ENCODE data around the gene CSNK1G3.

The CSNK1G3 gene

DNA sequence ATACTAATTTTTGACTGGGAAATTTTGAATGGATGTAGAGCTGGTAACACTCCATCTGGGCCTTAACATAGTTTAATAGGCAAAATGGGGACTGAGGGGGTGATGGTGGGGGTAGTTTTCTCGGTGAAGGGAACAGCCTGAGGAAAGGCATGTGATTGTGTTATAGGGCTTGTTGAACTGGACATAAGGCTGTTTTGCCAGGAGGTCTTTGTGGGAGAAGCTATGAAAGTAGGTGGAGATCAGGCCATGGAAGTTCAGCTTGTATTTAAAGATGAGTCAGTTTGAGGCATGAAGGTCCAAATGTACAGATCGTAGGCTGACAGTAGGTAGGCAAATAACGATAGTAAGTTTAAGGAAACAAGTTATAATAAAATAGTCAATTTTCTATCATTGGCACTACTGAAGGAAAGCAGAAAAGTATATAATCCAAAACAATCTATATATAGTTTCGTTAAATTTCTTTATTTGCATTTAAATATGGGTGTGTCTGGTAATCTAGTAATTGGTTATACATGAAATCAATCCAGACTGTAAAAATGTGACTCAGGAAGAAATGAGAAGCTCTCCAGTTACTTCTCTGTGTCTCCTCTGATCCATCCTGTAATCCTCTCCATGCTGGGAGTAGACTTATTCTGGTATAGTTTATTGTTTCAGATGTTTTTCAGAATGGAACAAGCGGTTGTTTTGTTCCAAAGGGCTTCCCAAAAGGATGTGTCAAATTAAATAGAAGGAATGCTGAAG, 2.8 kb downstream of the CSNK1G3 start:
- DNase-seq (ENCODE audit: low read depth) = no peak

DNA sequence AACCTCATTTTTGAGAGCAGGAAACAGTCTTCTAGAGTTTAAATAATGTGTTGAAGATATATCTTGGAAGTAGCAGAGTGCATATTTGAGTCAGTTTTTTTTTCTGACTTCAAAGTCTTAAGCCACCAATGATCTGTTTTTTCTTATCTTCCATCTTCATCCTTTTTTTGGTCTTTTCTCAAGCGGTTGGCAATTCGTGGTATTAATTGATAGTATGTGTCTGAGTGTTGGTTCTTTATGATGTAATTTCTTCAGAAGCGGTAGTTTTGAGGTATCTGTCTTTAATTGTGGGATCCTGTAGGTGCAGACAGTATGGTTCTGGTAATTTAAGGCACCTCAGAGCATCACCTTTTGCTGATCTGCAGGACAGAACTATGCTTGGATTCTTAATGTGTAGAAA, 3.9 kb downstream of the CSNK1G3 start:
- DNase-seq (ENCODE audit: low read depth) = no peak

DNA sequence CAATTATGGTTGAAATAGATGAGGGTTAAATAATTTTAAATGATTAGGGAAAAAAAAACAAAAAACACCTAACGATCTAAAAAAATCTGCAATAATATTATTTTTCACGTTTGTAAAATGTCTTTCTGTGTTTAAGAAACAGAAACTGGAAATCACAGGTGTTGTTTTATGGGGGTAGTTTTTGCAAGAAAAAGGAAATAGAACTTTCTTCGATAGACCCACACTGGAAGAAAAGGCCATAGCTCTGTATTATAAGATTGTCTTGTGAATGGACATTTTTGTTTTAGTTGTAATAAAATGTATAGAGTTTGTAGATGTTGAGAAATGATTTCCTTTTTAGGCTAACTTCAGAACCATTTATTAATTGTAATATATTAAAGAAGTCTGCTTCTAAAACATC, 5.5 kb downstream of the CSNK1G3 start:
- no peak for DNase-seq (ENCODE audit: low read depth)

- DNase-seq (ENCODE audit: low read depth) = no peak
These were observed 6.1 kb downstream of the CSNK1G3 start for GRCh38 chr5:123518111-123518510.

DNA sequence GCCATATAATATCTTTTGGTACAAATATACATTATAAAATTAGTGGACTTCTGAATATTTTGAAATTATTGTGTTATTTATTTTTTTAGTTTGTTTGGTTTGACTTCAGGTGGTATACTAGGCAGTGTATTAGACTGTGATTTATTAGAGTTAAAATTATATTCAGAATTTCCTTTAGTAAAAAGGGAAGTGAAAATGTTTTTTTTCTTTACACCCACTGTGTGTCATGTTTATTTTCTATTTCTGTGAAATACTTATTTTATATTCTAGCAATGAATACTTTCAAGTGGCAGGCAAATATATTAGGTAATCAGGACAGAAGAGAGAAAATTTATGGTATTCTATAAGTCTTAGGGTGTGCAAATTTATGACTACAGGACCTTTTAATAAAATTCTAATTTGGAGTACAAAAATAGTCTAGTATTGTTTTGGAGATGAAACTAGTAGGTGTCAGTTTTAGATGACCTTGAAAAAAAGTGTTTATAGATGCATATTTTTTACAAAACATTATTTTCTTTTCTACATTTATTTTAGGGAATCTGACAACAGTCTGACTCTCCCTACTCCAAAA, 8.8 kb downstream of the CSNK1G3 start:
- no peak for DNase-seq (ENCODE audit: low read depth)

- no peak for DNase-seq (ENCODE audit: low read depth)
These were observed 12.2 kb downstream of the CSNK1G3 start for GRCh38 chr5:123524146-123524545.

DNA sequence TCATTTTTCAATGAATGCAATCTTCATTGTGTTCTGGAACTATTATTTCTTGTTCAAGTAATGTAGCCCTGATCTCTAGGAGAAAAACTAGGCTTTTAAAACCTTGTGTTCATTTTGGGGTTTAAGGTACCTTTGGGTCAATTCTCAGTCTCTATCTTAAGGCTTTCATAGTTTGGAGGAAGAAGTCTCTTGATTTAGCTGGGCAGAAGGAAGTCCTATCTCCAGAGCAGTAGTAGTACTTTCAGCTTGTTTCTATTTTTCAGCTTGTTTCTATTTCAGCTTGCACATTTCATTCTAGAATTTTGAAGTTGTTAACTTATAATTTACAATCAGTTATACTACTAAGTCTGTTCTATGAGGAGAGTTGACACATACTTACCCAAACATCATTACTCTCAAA, 15.2 kb downstream of the CSNK1G3 start:
- no peak for DNase-seq (ENCODE audit: low read depth)

DNA sequence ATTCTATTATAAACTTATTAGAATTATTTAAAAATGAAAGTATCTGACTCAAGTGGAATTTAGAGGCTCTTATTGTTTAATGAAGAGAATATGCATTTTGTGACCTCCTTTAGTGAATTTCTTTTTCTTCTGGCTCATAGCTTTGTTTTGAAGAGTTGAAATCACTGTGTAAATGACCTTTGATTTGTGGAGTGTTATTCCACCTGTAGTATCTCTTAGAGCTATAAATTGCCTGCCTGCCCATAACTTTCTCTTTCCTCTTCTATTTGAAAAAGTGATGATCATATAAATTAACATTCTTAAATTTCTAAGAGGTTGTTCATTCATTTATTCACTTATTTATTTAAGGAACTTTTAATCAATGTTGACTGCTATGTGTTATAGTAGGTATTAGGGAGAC, 16.1 kb downstream of the CSNK1G3 start:
- no peak for DNase-seq (ENCODE audit: low read depth)

DNA sequence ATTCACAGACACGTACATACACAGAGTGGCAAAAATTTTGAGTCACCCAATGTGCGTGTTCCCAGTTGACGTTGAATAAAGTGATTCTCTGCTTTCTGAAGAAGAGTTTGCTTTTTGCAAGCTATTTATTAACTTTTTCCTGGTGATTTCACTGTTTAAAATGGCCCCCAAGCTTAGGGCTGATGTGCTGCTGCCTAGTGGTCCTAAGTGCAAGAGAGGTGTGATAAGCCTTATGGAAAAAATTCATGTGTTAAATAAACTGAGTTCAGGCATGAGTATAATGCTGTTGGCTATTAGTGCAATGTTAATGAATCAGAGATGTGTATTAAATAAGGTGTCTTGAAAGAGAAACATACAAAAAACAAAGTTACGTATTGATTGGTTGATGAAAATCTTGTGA, 16.9 kb downstream of the CSNK1G3 start:
- no peak for DNase-seq (ENCODE audit: low read depth)

DNA sequence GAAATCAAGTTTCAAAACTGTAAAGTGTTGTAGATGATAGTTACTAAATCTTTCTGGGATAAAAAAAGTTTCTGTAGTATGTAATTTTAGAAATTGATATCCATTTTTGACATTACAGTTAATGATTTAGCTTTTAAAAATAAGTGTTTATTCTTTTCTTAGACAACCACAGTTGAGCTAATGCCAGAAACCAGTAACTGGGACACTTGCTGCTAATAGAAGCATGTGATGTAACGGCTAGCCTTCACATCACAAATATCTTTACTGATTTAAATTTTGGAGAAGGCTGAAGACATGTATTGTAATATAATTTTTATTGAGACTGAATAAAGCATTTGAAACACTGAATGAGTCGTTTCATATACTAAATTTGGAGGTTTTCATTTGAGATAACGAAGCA, 18.8 kb downstream of the CSNK1G3 start:
- DNase-seq (ENCODE audit: low read depth) = no peak

DNA sequence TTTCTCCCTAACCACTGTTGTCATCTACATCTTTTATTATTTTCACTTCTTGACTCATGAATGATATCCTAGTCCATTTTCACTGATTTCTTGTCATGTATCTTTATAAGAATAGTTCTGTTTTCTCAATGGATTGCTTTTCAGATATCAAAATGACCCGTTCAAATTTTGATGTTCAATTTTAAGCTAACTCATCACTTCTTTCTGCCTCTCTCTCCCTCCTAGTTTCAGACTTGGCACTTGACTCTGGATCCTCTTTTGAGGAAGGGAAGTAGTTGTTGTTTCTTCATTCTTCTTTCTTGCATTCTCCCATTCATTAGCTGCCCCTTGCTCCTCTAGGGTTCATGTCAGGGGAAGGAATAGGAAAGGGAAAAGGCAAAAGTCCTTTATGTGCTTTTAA, 23.7 kb downstream of the CSNK1G3 start:
- no peak for DNase-seq (ENCODE audit: low read depth)

GRCh38 chr5:123537256-123537655, 25.3 kb downstream of the CSNK1G3 start:
- no peak for DNase-seq (ENCODE audit: low read depth)

DNA sequence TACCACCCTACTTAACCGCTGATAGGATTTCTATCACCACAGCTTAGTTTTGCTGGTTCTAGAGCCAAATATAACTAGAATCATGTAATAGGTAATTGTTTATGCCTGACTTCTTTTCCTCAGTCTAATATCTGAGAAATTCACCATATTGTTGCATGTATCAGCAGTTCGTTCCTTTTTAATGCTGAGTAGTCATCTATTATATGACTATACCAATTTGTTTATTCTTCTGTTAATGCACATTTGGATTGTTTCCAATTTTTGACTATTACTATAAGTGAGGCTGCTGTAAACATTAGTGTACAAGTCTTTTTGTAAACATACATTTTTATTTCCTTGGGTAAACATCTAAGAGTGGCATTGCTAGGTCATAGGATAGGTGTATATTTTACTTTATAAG, 25.9 kb downstream of the CSNK1G3 start:
- no peak for DNase-seq (ENCODE audit: low read depth)

DNA sequence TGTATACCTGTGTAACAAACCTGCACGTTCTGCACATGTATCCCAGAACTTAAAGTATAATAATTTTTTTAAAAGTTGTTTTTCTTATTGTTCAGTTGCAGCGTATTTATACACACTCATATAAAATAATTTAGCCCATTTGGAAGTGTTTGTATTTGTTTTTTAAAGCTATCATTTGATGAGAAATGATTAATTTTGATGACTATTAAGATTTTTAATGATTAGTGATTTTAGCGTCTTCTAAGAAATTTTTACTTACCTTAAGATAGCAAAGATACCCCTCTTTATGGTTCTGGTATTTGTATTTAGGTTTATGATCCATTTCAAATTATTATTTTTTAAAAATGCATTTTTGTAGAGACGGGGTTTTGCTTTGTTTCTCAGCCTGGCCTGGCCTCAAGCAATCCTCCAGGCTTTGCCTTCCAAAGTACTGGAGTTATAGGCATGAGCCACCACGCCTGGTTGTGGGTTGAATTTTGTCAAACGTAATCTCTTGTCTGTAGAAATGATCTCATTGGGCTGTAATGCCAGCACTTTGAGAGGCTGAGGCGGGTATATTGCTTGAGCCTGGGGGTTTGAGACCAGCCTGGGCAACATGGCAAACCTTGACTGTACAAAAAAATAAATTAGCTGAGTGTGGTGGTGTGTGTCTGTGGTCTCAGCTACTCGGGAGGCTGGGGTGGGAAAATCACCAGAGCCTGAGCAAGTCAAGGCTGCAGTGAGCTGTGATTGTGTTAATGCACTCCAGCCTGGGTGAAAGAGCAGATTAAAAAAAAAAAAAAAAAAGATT, 26.9 kb downstream of the CSNK1G3 start:
- no peak for DNase-seq (ENCODE audit: low read depth)

GRCh38 chr5:123540534-123540933, 28.6 kb downstream of the CSNK1G3 start:
- no peak for DNase-seq (ENCODE audit: low read depth)

GRCh38 chr5:123543438-123543837, 31.5 kb downstream of the CSNK1G3 start:
- DNase-seq (ENCODE audit: low read depth) = no peak

GRCh38 chr5:123545506-123545905, 33.5 kb downstream of the CSNK1G3 start:
- DNase-seq (ENCODE audit: low read depth) = no peak

DNA sequence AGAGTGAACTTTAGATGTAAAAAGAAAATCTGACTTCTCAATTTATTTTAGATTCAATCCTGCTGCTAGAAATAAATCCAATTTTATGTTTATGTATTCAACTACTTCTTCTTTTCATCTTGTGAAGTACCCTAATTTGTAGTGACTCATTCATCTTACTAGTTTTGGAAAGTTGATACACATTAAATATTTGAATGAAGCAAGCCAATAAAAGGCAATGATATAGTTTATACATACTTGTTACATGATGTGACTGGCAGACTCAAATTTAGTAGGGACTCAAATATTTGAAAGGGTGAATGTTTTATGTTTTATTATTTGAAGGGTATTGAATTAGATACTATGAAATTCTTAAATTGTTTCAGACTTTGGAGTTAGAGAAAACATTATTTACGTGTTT, 34.7 kb downstream of the CSNK1G3 start:
- DNase-seq (ENCODE audit: low read depth) = no peak

GRCh38 chr5:123549256-123549904, 37.4 kb downstream of the CSNK1G3 start:
- no peak for DNase-seq (ENCODE audit: low read depth)

DNA sequence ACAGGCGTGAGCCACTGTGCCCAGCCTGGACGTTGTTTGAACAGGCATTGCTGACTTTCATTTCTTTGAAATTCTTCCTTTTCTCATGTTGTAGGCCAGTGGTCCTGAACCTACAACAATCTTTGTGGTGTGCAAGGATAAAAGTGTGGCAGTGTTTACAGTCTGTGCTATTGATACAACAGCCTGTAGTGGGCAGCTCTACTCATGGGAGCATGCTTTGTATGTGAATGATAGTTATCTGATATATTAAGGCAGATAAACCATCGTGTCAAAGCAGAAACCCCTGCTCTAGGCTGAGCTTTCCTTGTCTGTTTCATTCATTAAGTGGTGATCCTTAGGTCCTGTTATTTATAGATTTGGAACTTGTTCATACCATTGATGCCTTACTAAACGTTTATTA, 42.6 kb downstream of the CSNK1G3 start:
- DNase-seq (ENCODE audit: low read depth) = no peak

DNA sequence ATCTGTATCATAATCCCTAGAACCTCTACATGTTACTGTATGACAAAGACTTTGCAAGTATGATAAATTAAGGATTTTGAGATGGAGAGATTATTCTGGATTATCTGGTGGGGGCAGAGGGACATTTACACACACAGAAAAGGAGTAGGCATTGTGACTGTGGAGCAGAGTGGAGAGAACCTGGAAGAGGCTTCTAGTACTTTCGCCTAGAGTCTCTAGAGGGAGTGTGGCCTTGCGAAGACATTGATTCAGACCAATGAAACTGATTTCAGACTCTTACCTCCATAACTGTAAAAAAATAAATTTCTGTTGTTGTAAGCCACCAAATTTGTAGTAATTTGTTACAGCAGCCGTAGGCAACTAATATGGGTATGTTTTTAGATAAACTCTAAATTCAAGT, 45.9 kb downstream of the CSNK1G3 start:
- no peak for DNase-seq (ENCODE audit: low read depth)

- DNase-seq (ENCODE audit: low read depth) = no peak
These were observed 46.9 kb downstream of the CSNK1G3 start for GRCh38 chr5:123558762-123559433.

Measured in GM04503 (cell line).